NCI-H2107 treated with DMSO at 0.1 percent for 48 hours (cell line): Measurements from ENCODE around the gene VWA5A.
"Not testable (repeated sequence)": the region's sequence is repeated elsewhere in the genome, so short reads cannot be mapped to it uniquely, and the experiment has no call there.

Source experiments
- DNase-seq: peaks from one replicate; lab custom pipeline; 2025; ENCODE audit not compliant: unreplicated experiment; lab: John Stamatoyannopoulos, UW

Gene VWA5A

GRCh38 chr11:124093330-124093729 lies 21.9 kb upstream of the VWA5A start:
- no peak for DNase-seq

- DNase-seq: no peak
These were observed 20.5 kb upstream of the VWA5A start for GRCh38 chr11:124094731-124095130.

DNA sequence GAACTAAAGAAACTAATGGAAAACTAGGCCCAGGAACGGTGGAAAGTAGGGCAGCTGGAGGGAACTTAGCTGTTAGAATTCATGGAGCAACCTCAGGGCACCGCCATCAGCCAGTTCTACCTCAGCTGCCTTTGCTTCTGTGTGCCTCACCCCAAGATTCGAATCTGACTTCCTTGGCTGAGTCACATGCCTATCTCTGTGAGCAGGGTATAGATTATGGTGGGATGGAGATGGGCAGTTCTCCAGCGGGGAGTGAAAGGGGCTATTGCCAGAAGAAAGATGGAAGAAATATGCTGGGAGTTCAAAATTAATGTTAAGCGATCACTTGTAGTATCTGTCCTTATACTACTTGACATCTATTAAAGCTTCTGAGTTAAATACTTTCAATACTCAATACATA lies 18.9 kb upstream of the VWA5A start:
- DNase-seq: no peak

GRCh38 chr11:124098141-124098540 lies 17.1 kb upstream of the VWA5A start:
- DNase-seq: no peak

- DNase-seq: no peak
These were observed 13.5 kb upstream of the VWA5A start for GRCh38 chr11:124101737-124102136.

DNA sequence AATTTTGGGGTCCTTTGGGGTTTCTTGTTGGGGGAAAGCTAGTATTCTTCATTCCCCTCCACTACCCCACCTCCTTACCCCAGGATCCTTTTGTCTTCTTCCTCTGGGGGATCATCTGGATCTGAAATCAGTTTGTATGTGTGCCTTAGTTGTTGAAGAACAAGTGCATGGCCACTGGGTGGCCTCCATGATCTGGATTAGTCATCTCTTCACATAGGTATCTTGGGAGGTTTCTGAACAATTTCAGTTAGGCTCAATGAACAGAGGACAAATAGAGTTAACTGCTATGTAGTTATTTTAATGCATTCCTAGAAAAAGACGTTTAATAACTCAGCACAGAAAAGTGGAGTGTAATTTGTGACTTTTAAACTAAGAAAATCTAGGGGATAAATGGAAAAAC lies 7.1 kb upstream of the VWA5A start:
- DNase-seq: no peak

DNA sequence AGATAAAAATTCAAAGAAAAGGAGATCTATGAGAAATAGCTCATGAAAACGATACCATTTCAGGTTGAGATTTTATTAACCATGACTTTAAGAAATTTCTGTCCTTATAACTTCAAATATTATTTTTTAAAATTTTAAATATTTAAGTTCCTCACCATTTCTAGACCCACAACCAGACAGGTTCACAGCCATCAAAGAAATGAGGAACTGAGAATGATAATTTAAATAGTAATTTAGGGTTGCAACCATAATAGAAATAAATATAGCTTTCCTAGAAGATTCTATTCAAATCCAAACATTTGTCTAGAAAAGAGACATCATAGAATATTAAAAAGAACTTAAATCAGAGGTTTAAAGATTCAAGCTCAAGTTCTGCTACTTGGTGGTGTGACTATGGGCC lies 5.9 kb upstream of the VWA5A start:
- DNase-seq: no peak

DNA sequence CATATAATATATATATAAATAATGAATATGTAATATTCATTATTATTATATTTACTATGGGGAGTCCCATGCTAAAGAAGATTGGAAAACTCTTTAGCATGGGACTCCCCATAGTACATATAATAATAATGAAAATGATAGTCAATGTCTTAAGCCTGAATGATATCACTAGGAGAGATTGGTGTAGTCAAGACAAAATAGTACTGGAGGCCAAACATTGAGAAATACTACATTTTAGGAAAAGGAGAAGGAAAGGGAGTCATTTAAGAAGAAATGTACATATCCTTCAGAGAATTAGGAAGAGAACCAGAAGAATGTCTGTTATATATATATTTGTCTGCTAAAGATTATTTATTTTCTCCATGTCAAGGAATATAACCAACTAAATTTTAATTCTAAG lies 5.0 kb upstream of the VWA5A start:
- DNase-seq: no peak

GRCh38 chr11:124113890-124114289 lies 1.4 kb upstream of the VWA5A start:
- DNase-seq: no peak

GRCh38 chr11:124115782-124116616 lies 749 bp downstream of the VWA5A start:
- no peak for DNase-seq

GRCh38 chr11:124119103-124119502 lies 3.9 kb downstream of the VWA5A start:
- no peak for DNase-seq

GRCh38 chr11:124120891-124121290 lies 5.6 kb downstream of the VWA5A start:
- no peak for DNase-seq

DNA sequence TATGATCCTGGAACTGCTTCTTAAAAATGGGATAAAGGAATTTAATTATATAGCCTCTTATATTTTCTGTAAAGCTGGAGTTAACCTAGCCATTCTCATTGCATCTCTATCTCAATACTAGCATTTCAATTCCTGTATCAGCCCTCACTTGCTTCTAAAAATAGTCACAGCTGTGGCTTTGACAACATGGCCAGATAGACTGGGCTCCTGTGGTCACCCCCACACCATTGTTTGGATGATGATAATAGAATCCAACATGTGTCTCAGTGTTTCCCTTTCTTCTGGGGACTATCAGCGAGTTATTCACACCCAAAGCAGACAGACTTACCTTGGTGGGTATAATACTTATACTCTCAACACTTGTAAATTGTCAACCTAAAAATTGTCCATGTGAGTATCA lies 6.9 kb downstream of the VWA5A start:
- no peak for DNase-seq

DNA sequence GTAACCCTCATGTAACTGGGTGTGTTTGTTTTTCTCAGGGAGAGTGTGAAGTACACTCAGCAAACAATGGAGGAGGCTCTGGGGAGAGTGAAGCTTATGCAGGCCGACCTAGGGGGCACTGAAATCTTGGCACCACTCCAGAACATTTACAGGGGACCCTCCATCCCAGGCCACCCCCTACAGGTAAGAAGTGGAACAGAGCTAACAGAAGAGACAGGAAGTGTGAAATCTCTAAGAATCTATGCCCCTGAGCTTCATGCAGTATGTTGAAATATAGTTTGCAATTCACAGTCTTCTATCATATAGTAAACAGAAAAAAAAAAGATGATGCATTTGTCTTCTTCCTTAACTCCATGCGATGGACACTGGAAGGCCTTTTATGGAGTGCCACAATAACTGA lies 8.4 kb downstream of the VWA5A start:
- DNase-seq: no peak

DNA sequence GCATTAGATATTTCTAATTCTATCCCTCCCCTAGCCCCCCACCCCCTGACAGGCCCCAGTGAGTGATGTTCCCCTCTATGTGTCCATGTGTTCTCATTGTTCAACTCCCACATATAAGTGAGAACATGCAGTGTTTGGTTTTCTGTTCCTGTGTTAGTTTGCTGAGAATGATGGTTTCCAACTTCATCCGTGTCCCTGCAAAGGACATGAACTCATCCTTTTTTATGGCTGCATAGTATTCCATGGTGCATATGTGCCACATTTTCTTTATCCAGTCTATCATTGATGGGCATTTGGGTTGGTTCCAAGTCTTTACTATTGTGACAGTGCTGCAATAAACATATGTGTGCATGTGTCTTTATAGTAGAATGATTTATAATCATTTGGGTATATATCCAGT lies 11.9 kb downstream of the VWA5A start:
- not testable (repeated sequence) for DNase-seq

DNA sequence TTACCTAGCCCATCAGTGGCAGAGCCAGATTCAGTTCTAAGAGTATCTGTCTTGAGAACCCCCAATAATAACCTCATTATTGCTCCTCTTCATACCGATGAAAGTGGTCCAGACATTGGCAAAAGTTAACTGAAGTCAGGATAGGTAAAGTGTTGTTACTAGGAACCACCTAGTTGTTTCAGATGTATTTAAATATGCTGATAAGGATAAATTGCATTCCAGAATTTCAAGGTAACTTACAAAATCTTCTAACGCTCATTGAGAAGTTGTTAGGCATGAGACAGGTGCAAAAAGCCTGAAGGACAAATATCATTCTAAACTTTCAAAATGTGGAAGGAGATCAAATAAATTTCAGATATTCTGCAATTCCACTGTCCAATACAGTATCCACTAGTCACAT lies 27.8 kb downstream of the VWA5A start:
- no peak for DNase-seq

- no peak for DNase-seq
These were observed 32.7 kb downstream of the VWA5A start for GRCh38 chr11:124147951-124148350.

DNA sequence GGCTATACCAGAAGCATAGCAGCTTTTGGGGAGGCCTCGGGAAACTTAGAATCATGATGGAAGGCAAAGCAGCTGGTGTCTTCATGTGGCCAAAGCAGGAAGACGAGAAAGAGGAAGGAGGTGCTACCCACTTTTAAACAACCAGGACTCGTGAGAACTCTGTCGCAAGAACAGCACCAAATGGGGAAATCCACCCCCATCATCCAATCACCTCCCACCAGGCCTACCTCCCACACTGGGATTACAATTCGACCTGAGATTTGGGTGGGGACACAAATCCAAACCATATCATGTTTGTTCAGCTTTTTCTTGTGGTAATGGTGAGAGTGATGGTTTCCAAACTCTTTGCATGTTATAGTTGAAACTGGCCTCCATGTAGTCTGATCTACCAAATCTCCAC lies 35.4 kb downstream of the VWA5A start:
- DNase-seq: no peak

DNA sequence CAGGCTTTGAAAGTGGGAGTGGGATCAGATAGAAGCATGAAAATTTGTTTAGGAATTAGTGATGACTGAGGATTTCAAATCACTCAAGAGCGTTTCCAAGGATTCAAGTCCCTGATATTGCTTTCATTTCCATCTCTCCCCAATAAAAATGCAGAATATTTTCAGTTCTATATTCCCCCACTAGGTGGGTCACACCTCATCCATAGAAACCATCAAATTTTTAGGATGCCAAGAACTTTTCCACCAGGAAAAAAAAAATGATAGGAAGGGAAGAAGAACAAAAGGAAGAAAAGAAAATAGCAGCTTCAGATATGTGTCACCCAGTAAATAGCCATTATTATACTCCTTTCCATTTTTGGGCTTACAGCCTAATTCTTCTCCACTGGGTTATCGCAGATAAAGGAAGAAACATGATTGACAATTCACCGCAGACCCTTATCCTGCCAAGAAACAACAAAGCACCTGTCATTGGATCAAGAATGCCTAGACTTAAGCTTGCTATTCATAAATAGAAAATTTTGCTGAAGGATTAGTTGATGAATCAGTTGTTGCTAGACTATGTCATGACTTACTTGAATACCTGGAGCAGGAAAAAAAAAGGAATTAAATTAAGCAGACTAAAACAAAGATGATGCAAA lies 37.6 kb downstream of the VWA5A start:
- DNase-seq: no peak

DNA sequence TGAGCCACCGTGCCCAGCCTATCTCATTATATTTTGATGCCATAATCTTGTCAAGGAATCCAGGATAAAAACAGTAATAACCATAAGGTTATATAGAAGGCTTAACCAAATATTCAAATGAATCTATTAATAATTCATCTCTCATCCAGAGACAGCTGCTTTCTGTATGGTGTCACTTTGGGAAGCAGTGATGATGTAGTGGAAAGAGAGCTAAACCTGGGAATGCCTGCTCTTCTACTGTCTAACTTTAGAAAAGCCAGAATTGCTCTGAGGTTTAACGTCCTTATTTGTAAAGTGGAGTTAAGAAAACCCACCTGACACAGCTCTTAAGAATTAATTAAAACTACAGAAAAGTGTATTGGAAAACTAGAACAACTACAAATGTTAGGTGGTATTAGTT lies 38.6 kb downstream of the VWA5A start:
- DNase-seq: no peak

GRCh38 chr11:124159481-124159880 lies 44.2 kb downstream of the VWA5A start:
- no peak for DNase-seq

DNA sequence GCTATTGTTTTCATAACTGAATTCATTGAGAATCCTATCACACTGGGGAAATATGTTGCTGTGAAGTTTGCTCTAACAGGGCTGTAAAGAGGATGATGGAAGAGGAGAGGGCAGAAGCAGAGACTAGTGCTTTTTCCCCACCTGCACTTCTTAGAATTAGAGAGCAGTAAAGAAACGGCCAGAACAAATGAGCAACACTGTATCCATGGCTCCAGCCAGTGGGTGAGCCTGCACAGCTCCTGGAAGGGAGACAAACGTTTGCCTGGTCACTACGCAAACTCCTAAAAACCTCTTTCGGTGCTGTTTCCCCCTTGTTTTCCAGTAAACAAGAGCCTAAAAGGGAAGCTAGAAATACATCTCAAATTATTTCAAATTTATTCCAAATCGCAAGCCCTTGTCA lies 45.7 kb downstream of the VWA5A start:
- DNase-seq: no peak

DNA sequence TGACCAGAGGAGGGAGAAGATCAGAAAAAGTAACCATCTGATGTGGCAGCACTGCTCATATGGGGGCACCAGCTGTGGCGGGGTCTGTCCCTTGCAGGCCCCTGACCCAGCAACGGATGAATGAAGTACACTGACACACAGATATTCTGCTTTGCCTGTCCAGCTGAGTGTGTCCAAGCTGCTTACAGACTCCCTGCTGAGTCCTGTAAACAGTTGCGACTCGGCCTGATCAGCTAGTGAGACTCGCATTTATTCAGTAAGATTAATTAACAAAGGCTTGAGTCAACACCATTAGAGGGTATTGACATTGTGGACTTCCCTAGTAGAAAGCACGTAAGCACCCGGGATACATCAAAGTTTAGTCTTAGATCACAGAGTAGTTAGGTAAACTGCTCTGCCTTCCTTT lies 52.6 kb downstream of the VWA5A start:
- no peak for DNase-seq
